ENCODE data around the gene STPG4. TPM values are rescaled to one million over a fixed set of nuclear protein-coding genes. Genes with fewer than 3 reads are reported as not detected.
A peak's percentile ranks its signal among the peaks of the same experiment; 100 is the strongest.

Gene STPG4
- total RNA-seq, 4 donors from 2014 or later: 1.4 to 4.1 TPM; not detected in 2

DNA sequence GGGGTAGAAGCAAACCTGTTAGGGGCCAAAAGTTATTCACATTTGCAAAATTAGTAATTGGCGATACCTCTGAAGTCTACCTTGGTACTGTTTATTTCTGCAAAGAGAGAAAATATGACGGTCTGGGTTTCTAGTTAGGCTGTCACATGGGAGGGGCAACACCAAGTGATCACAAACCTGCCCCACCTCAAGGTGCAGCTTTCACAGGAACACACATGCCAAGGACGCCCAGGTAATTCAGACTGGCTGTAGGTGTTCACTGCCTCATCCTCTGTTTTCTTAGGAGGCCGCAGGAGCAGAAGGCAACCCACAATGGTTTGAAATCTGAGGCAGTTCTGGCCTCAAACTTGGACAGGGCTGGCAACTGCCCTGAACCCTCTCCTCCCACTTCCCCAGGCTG lies 56.2 kb downstream of the STPG4 start:
- peak in 1 of 2 donors; percentile 39 for DNase-seq (ENCODE audit: low spot score in 2 of 2)
- TF ChIP-seq, protein P1, sequence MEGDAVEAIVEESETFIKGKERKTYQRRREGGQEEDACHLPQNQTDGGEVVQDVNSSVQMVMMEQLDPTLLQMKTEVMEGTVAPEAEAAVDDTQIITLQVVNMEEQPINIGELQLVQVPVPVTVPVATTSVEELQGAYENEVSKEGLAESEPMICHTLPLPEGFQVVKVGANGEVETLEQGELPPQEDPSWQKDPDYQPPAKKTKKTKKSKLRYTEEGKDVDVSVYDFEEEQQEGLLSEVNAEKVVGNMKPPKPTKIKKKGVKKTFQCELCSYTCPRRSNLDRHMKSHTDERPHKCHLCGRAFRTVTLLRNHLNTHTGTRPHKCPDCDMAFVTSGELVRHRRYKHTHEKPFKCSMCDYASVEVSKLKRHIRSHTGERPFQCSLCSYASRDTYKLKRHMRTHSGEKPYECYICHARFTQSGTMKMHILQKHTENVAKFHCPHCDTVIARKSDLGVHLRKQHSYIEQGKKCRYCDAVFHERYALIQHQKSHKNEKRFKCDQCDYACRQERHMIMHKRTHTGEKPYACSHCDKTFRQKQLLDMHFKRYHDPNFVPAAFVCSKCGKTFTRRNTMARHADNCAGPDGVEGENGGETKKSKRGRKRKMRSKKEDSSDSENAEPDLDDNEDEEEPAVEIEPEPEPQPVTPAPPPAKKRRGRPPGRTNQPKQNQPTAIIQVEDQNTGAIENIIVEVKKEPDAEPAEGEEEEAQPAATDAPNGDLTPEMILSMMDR (IDR thresholded peaks at IDR 0.05): no peak
- no peak for TF ChIP-seq POLR2A (IDR thresholded peaks at IDR 0.05)
- H3K4me3 ChIP-seq (ENCODE audit: low read depth, poor library complexity, severe bottlenecking): no peak overlapping the region
- WGBS, 2 donors: 88 to 90% methylated on average over 4 of the region's 4 CpGs
- intact Hi-C loops (cut with DNase I; ENCODE audit: low total_unique reads): no loop called here

DNA sequence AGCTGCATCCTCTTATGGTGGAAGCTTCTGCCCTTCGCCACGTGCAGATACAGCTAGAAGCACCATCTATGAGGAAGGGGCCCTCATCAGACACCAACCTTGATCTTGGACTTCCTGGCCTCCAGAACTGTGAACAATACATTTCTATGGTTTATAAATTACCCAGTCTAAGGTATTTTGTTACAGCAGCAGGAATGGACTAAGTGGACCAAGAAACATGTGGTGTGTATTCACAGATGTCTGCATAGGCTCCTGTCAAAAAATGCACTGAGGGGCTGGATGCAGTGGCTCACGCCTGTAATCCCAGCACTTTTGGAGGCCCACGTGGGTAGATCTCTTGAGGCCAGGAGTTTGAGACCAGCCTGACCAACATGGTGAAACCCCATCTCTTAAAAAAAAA lies 57.5 kb downstream of the STPG4 start:
- peak in 1 of 2 donors; percentile 17 for DNase-seq (ENCODE audit: low spot score in 2 of 2)
- intact Hi-C loops (cut with DNase I; ENCODE audit: low total_unique reads): no loop called here
- TF ChIP-seq, protein P1 (IDR thresholded peaks at IDR 0.05): no peak
- no peak for TF ChIP-seq POLR2A (IDR thresholded peaks at IDR 0.05)
- H3K4me3 ChIP-seq (ENCODE audit: low read depth, poor library complexity, severe bottlenecking): no peak overlapping the region
- WGBS, 2 donors: 86 to 96% methylated on average over 4 of the region's 4 CpGs

DNA sequence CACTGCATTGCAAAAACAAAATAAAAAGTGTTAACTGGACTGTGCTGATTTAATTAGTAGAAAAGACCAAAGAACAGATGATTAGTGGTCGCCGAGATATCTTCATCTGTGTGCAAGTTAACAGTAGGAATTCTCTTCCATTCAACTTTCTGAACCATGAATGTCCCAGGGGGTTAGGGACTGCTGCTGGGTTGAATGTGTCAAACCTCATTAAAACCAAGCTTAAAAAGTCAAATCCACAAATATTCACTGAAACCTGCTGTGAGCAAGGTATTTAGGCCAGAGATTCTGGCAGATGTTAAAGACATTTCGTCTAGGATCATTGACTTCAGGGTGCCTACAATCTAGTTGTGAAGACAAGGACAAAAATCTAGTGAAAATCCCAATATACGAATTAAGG lies 58.7 kb downstream of the STPG4 start:
- no peak for DNase-seq (ENCODE audit: low spot score in 2 of 2)
- no peak for TF ChIP-seq POLR2A (IDR thresholded peaks at IDR 0.05)
- TF ChIP-seq, protein P1 (IDR thresholded peaks at IDR 0.05): no peak
- WGBS, 2 donors: 92 to 95% methylated on average over 4 of the region's 4 CpGs
- no peak overlapping the region for H3K4me3 ChIP-seq (ENCODE audit: low read depth, poor library complexity, severe bottlenecking)
- intact Hi-C loops (cut with DNase I; ENCODE audit: low total_unique reads): no loop called here

DNA sequence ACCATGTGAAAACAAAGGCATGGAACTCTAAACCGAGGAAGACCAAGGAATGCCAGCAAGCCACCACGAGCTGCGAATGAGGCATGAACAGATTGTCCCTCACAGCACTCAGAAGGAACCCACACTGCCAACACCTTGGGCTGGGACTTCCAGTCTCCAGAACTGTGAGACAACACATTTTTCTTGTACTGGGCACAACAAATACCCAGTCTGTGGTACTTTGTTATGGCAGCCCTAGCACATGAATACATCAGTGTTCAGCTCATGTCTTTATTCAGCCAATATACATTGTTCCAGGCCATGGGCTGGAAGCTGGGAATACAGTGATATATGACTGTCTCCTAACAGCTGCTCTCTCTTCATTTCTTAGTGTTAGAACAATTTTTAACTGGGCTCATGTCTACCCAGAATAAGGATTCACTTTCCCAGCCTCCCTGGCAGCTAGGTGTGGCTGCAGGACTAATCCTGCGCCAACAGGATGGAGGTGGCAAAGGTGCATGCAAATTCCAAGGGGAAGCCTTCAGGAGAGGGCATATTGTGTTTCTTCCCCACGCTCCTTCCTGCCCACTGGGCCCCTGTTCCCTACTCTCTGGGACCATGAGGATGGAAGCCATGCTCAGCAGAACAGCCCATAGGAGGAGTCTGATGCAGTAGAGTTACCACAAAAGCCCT lies 59.6 kb downstream of the STPG4 start:
- no peak overlapping the region for H3K4me3 ChIP-seq (ENCODE audit: low read depth, poor library complexity, severe bottlenecking)
- WGBS, 2 donors: 58 to 89% methylated on average over 5 of the region's 5 CpGs
- intact Hi-C loops (cut with DNase I; ENCODE audit: low total_unique reads): no loop called here
- TF ChIP-seq POLR2A (IDR thresholded peaks at IDR 0.05): no peak
- TF ChIP-seq, protein P1 (IDR thresholded peaks at IDR 0.05): no peak
- DNase-seq (ENCODE audit: low spot score in 2 of 2): no peak

DNA sequence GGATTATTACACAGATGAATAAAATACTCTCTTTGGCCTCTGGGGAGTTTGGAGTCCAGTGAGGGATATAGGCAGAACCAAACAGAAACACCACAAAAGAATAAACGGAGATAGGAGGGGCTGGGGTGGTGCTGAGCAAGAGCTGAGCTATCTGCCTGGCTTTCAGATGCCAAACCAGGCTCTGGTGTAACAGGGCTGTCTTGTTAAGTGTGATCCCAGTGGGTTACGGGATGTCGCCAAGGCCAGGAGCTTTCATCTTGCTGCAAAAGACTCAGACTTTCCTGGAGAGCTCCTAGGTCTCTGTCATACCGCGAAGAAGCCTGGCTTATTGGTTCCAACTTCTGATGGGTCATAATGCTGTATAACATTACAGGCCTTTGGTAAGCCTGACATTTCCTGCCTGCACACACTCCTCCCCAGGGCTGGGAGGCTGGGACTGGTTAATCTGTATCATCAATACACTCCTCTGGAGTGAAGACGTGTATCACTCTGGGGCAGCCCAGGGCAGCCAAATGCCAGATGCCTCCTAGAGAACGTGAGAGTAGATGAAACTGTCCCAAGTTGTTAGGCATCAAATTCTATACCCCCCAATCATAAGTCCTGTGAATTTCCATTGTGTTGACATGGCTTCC lies 60.5 kb downstream of the STPG4 start:
- H3K4me3 ChIP-seq (ENCODE audit: low read depth, poor library complexity, severe bottlenecking): no peak overlapping the region
- 56 to 59% methylated on average over 7 of the region's 7 CpGs for WGBS, 2 donors
- DNase-seq (ENCODE audit: low spot score in 2 of 2): peak in 1 of 2 donors; percentile 53
- intact Hi-C loops (cut with DNase I; ENCODE audit: low total_unique reads): no loop called here
- TF ChIP-seq POLR2A (IDR thresholded peaks at IDR 0.05): no peak
- TF ChIP-seq, protein P1 (IDR thresholded peaks at IDR 0.05): no peak

All from lower leg skin (tissue), 4 donors.